SK-N-SH (cell line): ENCODE data around the gene HDAC7. TPM values are rescaled to one million over a fixed set of nuclear protein-coding genes. Genes with fewer than 3 reads are reported as not detected.

Source experiments
- CTCF ChIA-PET: fragments of 300-600, 350-600 bp; formaldehyde crosslinking; extraction: SDS; loops from one replicate; lab custom pipeline; 2021; lab: Yijun Ruan, JAX
- POLR2A ChIA-PET: fragments of 350-600 bp; sonication (Branson Sonifier 250); formaldehyde crosslinking; extraction: SDS; loops from one replicate; lab custom pipeline; 2020; ENCODE audit warnings: antibody characterized with exemption, inconsistent platforms; lab: Yijun Ruan, JAX
- DNase-seq: peaks from one replicate; pipeline ENCODE4 v3.0.0; 2012
- H2AFZ ChIP-seq: fragments of 200-600 bp; sonication (generic); 2 replicates; pipeline ENCODE4 v1.8.1; 2016; ENCODE audit warnings: antibody characterized with exemption, mild to moderate bottlenecking, low read depth
- H3F3A ChIP-seq: fragments of 200-600 bp; sonication (generic); replicated peaks from 2 replicates; pipeline ENCODE3; 2016; ENCODE audit warnings: antibody characterized with exemption, mild to moderate bottlenecking; ENCODE audit not compliant: insufficient read depth
- H3K27ac ChIP-seq, 2 experiments: fragments of 200-500 bp in 1 of 2; fragments of 200-600 bp in 1 of 2; sonication (Bioruptor generic) in 1 of 2; sonication (generic), shearing (Covaris generic) in 1 of 2; 2 replicates each; pipeline versions ENCODE4 v1.5.1 to v1.6.1; 2014 to 2016; ENCODE audit warnings: low read depth in 2 of 2, inconsistent platforms in 1 of 2, low read length in 1 of 2, mild to moderate bottlenecking in 1 of 2, mixed read lengths in 1 of 2
- H3K27me3 ChIP-seq: fragments of 200-600 bp; sonication (generic), shearing (Covaris generic); 2 replicates; pipeline ENCODE4 v1.6.1; 2016; ENCODE audit warnings: mixed run types; ENCODE audit not compliant: insufficient read depth
- H3K36me3 ChIP-seq, 2 experiments: fragments of 200-500 bp in 1 of 2; fragments of 200-600 bp in 1 of 2; sonication (Bioruptor generic) in 1 of 2; sonication (generic) in 1 of 2; replicated peaks in 1 of 2; 2 replicates each; pipeline versions ENCODE3 to v1.5.1; 2014 to 2016; ENCODE audit warnings: low read length in 1 of 2, mild to moderate bottlenecking in 1 of 2; ENCODE audit not compliant: insufficient read depth in 2 of 2, control insufficient read depth in 1 of 2
- H3K4me1 ChIP-seq, 2 experiments: fragments of 200-500 bp in 1 of 2; fragments of 200-600 bp in 1 of 2; sonication (Bioruptor generic) in 1 of 2; sonication (generic), shearing (Covaris generic) in 1 of 2; 2 replicates each; pipeline versions ENCODE4 v1.5.1 to v1.6.1; 2014 to 2016; ENCODE audit warnings: low read depth in 1 of 2, low read length in 1 of 2, mixed run types in 1 of 2; ENCODE audit not compliant: insufficient read depth in 2 of 2, control insufficient read depth in 1 of 2
- H3K4me2 ChIP-seq: fragments of 200-600 bp; sonication (generic), shearing (Covaris generic); 2 replicates; pipeline ENCODE4 v1.6.1; 2017; ENCODE audit warnings: mixed run types
- H3K4me3 ChIP-seq, 2 experiments: fragments of 200-500 bp in 1 of 2; fragments of 200-600 bp in 1 of 2; sonication (Bioruptor generic) in 1 of 2; sonication (generic), shearing (Covaris generic) in 1 of 2; 2 replicates each; pipeline versions ENCODE4 v1.5.1 to v1.8.1; 2014 to 2016; ENCODE audit warnings: low read depth in 2 of 2, inconsistent platforms in 1 of 2, low read length in 1 of 2, mild to moderate bottlenecking in 1 of 2, mixed read lengths in 1 of 2, moderate library complexity in 1 of 2
- H3K79me2 ChIP-seq: fragments of 200-600 bp; sonication (generic); 2 replicates; pipeline ENCODE4 v1.8.1; 2017; ENCODE audit warnings: mild to moderate bottlenecking; ENCODE audit not compliant: insufficient read depth
- H3K9ac ChIP-seq: fragments of 200-600 bp; sonication (generic); 2 replicates; pipeline ENCODE4 v1.6.1; 2017; ENCODE audit warnings: mixed run types
- H3K9me2 ChIP-seq: fragments of 200-600 bp; sonication (generic); 2 replicates; pipeline ENCODE4 v1.6.1; 2017; ENCODE audit warnings: mixed run types
- H3K9me3 ChIP-seq: fragments of 200-600 bp; sonication (generic); 2 replicates; pipeline ENCODE4 v1.6.1; 2017; ENCODE audit warnings: mixed run types, mild to moderate bottlenecking, moderate library complexity
- H4K20me1 ChIP-seq: fragments of 200-600 bp; sonication (generic); 2 replicates; pipeline ENCODE4 v1.6.1; 2017; ENCODE audit warnings: mild to moderate bottlenecking, mixed run types; ENCODE audit not compliant: insufficient read depth
- FOXJ3 ChIP-seq: sonication (generic); formaldehyde crosslinking; IDR thresholded peaks from 2 replicates; pipeline ENCODE4 v1.5.1; 2020; ENCODE audit warnings: mild to moderate bottlenecking, missing genetic modification reagents
- FOXM1 ChIP-seq: IDR thresholded peaks from 2 replicates; pipeline ENCODE4 v1.4.0; 2012; ENCODE audit warnings: low read depth, mild to moderate bottlenecking
- JUND ChIP-seq: IDR thresholded peaks from 2 replicates; pipeline ENCODE4 v1.4.0; 2012
- MEF2A ChIP-seq: IDR thresholded peaks from 2 replicates; pipeline ENCODE4 v1.4.0; 2012; ENCODE audit warnings: low read depth, borderline replicate concordance
- NRF1 ChIP-seq: IDR thresholded peaks from 2 replicates; pipeline ENCODE4 v1.6.1; 2012; ENCODE audit warnings: low read depth, mild to moderate bottlenecking, low read length
- POLR2AphosphoS5 ChIP-seq: IDR thresholded peaks from 2 replicates; pipeline ENCODE4 v1.6.1; 2012; ENCODE audit warnings: low read depth, low read length
- RAD21 ChIP-seq: IDR thresholded peaks from 2 replicates; pipeline ENCODE4 v1.6.1; 2012; ENCODE audit warnings: mild to moderate bottlenecking, low read length
- SMC3 ChIP-seq: IDR thresholded peaks from 2 replicates; pipeline ENCODE4 v1.6.1; 2012; ENCODE audit warnings: low read depth, low read length, improper control_type of control experiment
- TEAD4 ChIP-seq: IDR thresholded peaks from 2 replicates; pipeline ENCODE4 v1.4.0; 2012; ENCODE audit warnings: mild to moderate bottlenecking, borderline replicate concordance; ENCODE audit not compliant: insufficient read depth
- WGBS: methylation state at CpG from one replicate; pipeline ENCODE4 v1.1.6; 2017; ENCODE audit warnings: low lambda C conversion rate; 5-methylcytosine and 5-hydroxymethylcytosine counted together
- polyA plus RNA-seq, 3 experiments: library from polyadenylated mRNA; depleted of rRNA; stranded (reverse); fragments of >200 nt; gene quantifications; 2 replicates each; pipeline ENCODE4 v1.2.3, GENCODE V29; 2012
- TF ChIP-seq, protein P1 (sequence below): IDR thresholded peaks from 2 replicates; pipeline ENCODE4 v1.6.1; 2012; ENCODE audit warnings: mild to moderate bottlenecking, low read depth, low read length, moderate library complexity
- TF ChIP-seq, protein P2 (sequence below): IDR thresholded peaks from 2 replicates; pipeline ENCODE4; 2012
- TF ChIP-seq, protein P3 (sequence below): fragments of 200-600 bp; sonication (generic); IDR thresholded peaks from 2 replicates; pipeline ENCODE4 v1.6.1; 2017; ENCODE audit warnings: antibody characterized with exemption, mild to moderate bottlenecking, moderate library complexity
- TF ChIP-seq, protein P4 (sequence below): fragments of 150-350 bp; IDR thresholded peaks from 2 replicates; pipeline ENCODE4 v1.6.1; 2017; ENCODE audit warnings: antibody characterized with exemption, low read length, low read depth, borderline replicate concordance

HDAC7 gene
- polyA plus RNA-seq, 1 of the 3 experiments (the other 2 are of a cell fraction) = 51.0 TPM

DNA sequence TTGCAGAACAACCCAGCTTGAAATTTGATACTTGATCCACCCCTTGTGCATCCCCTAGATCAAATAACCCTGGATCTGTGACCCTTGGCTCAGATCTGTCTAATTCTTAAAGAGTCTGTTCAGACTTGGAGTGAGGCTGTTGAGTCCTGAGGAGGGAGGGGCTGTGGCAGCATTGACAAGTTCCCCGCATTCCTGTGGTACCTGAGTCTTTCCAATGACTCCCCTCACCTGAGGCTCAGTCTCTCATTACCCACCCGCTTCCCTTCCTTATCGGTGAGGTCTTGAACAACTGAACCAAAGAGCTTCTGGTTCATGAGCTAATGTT is 16.1 kb upstream of the HDAC7 start:
- H3F3A ChIP-seq = no peaks in the 10 kb centered on the region
- H3K9ac ChIP-seq = no peak overlapping the region
- no peak overlapping the region for H3K4me2 ChIP-seq
- no peak for DNase-seq
- no peaks in the 10 kb centered on the region for H3K79me2 ChIP-seq
- ChIA-PET CTCF (interaction anchor here (0.7 to 25.6 kb wide), 11 partner anchors 15 to 124 kb away, joined by 3 to 458 read pairs (median 7); partner anchors contain the start of genes HDAC7, RPAP3 and SLC48A1), POLR2A (interaction anchor here (0.6 kb wide), 1 partner anchor 118 kb away, joined by 3 read pairs; no protein-coding TSS in a partner anchor)
- no peaks in the 10 kb centered on the region for H3K36me3 ChIP-seq
- 95% methylated on average over 3 of the region's 3 CpGs for WGBS
- H3K4me3 ChIP-seq = no peak overlapping the region
- no peaks in the 10 kb centered on the region; a peak in 2 of 4 replicates for H3K4me1 ChIP-seq
- no peak overlapping the region for H3K27ac ChIP-seq
- no peaks in the 10 kb centered on the region for H4K20me1 ChIP-seq
- H3K27me3 ChIP-seq = no peaks in the 10 kb centered on the region
- TF ChIP-seq, protein P1, sequence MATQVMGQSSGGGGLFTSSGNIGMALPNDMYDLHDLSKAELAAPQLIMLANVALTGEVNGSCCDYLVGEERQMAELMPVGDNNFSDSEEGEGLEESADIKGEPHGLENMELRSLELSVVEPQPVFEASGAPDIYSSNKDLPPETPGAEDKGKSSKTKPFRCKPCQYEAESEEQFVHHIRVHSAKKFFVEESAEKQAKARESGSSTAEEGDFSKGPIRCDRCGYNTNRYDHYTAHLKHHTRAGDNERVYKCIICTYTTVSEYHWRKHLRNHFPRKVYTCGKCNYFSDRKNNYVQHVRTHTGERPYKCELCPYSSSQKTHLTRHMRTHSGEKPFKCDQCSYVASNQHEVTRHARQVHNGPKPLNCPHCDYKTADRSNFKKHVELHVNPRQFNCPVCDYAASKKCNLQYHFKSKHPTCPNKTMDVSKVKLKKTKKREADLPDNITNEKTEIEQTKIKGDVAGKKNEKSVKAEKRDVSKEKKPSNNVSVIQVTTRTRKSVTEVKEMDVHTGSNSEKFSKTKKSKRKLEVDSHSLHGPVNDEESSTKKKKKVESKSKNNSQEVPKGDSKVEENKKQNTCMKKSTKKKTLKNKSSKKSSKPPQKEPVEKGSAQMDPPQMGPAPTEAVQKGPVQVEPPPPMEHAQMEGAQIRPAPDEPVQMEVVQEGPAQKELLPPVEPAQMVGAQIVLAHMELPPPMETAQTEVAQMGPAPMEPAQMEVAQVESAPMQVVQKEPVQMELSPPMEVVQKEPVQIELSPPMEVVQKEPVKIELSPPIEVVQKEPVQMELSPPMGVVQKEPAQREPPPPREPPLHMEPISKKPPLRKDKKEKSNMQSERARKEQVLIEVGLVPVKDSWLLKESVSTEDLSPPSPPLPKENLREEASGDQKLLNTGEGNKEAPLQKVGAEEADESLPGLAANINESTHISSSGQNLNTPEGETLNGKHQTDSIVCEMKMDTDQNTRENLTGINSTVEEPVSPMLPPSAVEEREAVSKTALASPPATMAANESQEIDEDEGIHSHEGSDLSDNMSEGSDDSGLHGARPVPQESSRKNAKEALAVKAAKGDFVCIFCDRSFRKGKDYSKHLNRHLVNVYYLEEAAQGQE = no peak
- TF ChIP-seq POLR2AphosphoS5 (no peak), MEF2A (no peak), JUND (no peak), RAD21 (no peak), TEAD4 (no peak), SMC3 (no peak), FOXJ3 (CRISPR knock-in tag) (no peak), FOXM1 (no peak), NRF1 (no peak)
- TF ChIP-seq, protein P2, sequence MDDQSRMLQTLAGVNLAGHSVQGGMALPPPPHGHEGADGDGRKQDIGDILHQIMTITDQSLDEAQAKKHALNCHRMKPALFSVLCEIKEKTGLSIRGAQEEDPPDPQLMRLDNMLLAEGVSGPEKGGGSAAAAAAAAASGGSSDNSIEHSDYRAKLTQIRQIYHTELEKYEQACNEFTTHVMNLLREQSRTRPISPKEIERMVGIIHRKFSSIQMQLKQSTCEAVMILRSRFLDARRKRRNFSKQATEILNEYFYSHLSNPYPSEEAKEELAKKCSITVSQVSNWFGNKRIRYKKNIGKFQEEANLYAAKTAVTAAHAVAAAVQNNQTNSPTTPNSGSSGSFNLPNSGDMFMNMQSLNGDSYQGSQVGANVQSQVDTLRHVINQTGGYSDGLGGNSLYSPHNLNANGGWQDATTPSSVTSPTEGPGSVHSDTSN = no peak
- TF ChIP-seq, protein P3, sequence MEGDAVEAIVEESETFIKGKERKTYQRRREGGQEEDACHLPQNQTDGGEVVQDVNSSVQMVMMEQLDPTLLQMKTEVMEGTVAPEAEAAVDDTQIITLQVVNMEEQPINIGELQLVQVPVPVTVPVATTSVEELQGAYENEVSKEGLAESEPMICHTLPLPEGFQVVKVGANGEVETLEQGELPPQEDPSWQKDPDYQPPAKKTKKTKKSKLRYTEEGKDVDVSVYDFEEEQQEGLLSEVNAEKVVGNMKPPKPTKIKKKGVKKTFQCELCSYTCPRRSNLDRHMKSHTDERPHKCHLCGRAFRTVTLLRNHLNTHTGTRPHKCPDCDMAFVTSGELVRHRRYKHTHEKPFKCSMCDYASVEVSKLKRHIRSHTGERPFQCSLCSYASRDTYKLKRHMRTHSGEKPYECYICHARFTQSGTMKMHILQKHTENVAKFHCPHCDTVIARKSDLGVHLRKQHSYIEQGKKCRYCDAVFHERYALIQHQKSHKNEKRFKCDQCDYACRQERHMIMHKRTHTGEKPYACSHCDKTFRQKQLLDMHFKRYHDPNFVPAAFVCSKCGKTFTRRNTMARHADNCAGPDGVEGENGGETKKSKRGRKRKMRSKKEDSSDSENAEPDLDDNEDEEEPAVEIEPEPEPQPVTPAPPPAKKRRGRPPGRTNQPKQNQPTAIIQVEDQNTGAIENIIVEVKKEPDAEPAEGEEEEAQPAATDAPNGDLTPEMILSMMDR = no peak
- TF ChIP-seq, protein P4, sequence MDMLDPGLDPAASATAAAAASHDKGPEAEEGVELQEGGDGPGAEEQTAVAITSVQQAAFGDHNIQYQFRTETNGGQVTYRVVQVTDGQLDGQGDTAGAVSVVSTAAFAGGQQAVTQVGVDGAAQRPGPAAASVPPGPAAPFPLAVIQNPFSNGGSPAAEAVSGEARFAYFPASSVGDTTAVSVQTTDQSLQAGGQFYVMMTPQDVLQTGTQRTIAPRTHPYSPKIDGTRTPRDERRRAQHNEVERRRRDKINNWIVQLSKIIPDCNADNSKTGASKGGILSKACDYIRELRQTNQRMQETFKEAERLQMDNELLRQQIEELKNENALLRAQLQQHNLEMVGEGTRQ = no peak
- H3K9me3 ChIP-seq = no peaks in the 10 kb centered on the region
- H2AFZ ChIP-seq = no peak overlapping the region
- H3K9me2 ChIP-seq = no peaks in the 10 kb centered on the region
